Cerebellar cortex (tissue), 1 donor: ENCODE results near the gene TACO1.

Source experiments
- DNase-seq: peaks from one replicate; pipeline ENCODE4 v3.0.0-alpha.2; 2015; ENCODE audit warnings: low spot score

The TACO1 gene

GRCh38 chr17:63601439-63602371 lies 1.0 kb downstream of the TACO1 start:
- peak; percentile 17 for DNase-seq

GRCh38 chr17:63609816-63610573 lies 9.3 kb downstream of the TACO1 start:
- DNase-seq: no peak

- DNase-seq: no peak
These were observed 10.2 kb downstream of the TACO1 start for GRCh38 chr17:63610854-63611253.

GRCh38 chr17:63611354-63611753 lies 10.7 kb downstream of the TACO1 start:
- DNase-seq: peak; percentile 13

DNA sequence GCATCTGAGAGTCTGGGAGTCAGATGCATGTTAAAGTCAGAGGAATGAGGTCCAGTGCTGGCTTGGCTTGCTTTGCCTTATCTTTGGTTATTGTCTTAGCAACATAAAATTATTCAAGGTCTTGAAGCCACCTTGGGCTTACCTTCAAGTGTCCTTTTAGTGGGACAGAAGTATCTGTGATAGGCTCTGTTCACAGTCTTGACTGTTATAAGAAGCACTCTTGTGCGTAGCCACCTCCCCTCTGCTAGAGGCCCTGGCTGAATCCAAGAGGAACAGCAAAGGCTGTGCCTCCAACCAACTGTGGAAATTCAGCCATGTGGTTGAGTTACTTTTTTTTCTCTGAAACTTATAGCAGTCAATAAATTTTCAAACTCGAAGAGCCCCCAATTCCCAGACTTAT lies 13.0 kb downstream of the TACO1 start:
- DNase-seq: no peak

GRCh38 chr17:63621229-63621683 lies 20.6 kb downstream of the TACO1 start:
- no peak for DNase-seq

- DNase-seq: peak; percentile 100
These were observed 21.2 kb downstream of the TACO1 start, which contains the start of gene MAP3K3 for GRCh38 chr17:63621684-63622573. TSS of gene MAP3K3 (plus strand) at chr17:63622417. CDS start at chr17:63622760, 343 bp downstream.

- peak; percentile 49 for DNase-seq
These were observed 22.1 kb downstream of the TACO1 start for GRCh38 chr17:63622574-63623390.

DNA sequence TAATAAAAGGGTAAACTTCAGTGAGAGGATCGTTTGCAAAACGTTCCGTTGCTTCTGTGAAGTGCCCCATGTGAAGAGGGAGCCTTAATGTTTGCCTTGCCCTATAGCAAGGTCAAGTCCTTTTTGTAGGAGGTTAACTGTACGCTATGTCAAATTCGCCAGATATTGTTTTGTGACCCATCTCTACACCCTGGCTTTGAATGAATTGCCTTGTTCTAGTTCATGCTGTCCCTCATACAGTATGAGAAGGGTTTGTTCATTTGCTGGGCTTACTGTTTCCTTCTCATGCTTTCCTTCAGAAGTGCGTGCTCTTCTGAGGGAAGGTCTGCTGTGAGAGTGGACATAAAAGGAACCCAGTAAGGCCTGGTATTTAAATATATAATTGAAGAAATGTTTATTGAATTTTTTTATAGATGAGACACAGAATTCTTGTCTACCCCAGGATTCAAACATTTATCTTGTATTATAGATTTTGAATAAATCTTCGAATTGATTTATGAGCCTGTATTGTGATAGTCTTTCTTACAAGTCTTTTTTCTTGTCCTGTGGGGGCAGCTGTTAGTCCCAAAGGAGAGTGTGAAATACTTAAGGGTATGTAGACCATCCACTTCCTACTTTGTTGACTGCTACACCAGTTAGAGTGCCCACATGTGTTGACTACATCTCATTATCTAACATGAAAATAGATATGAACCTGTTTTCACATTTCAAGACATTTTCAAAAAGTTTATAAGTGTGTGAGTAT lies 23.3 kb downstream of the TACO1 start:
- no peak for DNase-seq

- DNase-seq: no peak
These were observed 23.8 kb downstream of the TACO1 start for GRCh38 chr17:63624531-63624880.

DNA sequence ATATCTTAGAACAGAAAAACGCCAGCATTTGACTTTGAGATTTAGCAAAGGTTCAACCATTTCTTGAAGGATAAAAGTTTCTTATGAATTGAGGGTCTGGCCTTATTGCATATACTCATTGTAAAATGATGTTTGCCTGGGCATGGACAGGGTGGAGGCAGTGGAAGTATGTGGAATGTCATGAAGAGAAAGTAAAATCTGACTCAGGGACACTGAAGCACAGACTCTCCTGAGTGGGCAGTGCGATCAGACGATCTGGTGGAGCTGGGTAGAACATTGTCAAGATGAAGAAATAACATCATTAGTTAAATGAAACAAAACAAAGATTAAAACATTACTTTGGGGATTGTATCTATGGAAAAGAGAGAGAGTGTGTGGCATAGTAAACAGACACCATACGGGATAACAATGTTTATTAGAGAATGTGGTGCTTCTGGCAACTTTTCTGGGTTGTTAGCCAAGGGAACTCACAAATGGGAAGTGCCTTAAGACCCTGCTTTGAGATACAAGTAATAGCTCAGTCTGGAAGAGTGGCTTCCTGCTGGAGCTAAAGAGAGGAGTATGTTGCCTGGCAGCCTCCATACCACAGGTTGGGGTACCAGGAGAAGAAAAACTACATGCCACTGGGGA lies 26.0 kb downstream of the TACO1 start:
- DNase-seq: no peak

GRCh38 chr17:63629627-63630026 lies 28.9 kb downstream of the TACO1 start:
- DNase-seq: no peak

GRCh38 chr17:63631062-63631461 lies 30.4 kb downstream of the TACO1 start:
- no peak for DNase-seq

- no peak for DNase-seq
These were observed 30.9 kb downstream of the TACO1 start for GRCh38 chr17:63631626-63632025.

DNA sequence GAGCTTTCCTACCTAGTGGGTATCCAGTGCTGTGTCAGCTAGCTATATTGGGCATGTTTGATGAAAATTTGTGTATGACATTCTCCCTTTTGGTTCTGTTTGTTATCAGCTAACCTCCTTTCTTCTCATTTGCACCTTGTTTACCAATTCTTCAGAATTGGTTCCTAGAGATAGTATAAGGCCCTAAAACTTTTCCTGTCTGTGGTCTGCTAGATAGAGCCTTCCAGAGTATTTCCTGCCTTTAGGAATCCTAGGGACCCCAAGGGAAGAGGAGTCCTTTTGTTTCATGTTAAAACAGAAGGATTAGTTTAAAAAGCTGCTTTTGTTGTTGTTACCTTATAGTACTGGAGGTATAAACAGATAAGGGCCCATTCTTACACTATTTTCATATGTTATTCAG lies 33.0 kb downstream of the TACO1 start:
- DNase-seq: no peak

DNA sequence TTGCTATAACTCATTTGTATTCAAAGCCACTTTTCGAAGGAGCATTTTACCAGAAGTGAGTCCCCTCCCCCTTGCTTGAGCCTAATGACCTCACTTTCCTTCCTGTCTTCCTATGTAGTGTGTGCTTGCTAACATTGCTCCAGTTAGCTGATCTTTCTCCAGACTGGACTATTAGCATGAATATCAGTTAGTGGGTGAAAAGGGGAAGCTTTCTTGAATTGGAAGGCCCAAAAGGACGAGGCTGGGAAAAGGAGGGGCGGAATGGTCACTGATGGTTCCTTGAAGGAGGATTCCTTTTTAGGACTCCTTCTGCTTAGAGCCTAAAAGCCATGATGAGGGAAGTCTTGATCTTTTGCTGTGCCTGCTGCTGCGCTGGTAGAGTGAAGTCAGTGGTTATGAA lies 33.5 kb downstream of the TACO1 start:
- DNase-seq: no peak

DNA sequence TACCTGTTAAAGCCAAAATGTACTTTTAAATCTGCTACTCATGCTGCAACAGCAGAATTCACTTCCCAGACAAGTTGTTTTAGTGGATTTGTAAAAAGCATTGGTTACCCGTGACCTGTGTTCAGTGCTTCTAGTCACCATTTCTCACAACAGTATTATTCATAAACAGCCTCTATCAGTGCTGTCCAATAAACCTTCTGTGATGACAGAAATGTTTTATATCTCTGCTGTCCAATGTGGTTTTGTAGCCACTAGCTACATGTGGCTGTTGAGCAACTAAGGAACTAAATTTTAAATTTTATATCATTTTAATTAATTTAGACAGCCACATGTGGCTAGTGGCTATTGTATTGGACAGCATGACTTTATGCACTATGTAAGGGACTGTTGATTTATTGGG lies 34.1 kb downstream of the TACO1 start:
- no peak for DNase-seq

- no peak for DNase-seq
These were observed 34.6 kb downstream of the TACO1 start for GRCh38 chr17:63635290-63635689.

- DNase-seq: peak; percentile 29
These were observed 35.1 kb downstream of the TACO1 start for GRCh38 chr17:63635787-63636186.

GRCh38 chr17:63639125-63639524 lies 38.4 kb downstream of the TACO1 start:
- DNase-seq: no peak
